Stimulated activated CD8-positive, alpha-beta memory T cell treated with anti-CD3 and anti-CD28 coated beads, Interleukin-7, amount 100 ng/mL, for 4 hours (primary cell): ENCODE measurements around the gene GNG8.

Experiments
- DNase-seq, 2 donors: peaks; one replicate each; pipeline ENCODE4 v3.0.0-alpha.2; 2020; ENCODE audit warnings: low read depth in 2 of 2

GNG8 gene

GRCh38 chr19:46635920-46636761 lies at the start of gene GNG8:
Gene GNG8, minus strand, starts transcription at chr19:46636202. Its CDS starts 1,520 bp downstream, at chr19:46634682.
- DNase-seq = no peak

- DNase-seq = no peak
These were observed 49.2 kb upstream of the GNG8 start for GRCh38 chr19:46685189-46685588.

- peak; percentile 17 to 25 for DNase-seq
These were observed 42.2 kb upstream of the GNG8 start for GRCh38 chr19:46678110-46678732.

- no peak for DNase-seq
These were observed 38.6 kb upstream of the GNG8 start for GRCh38 chr19:46674416-46675178.

GRCh38 chr19:46670813-46671212 lies 34.8 kb upstream of the GNG8 start:
- no peak for DNase-seq

- no peak for DNase-seq
These were observed 32.7 kb upstream of the GNG8 start for GRCh38 chr19:46668662-46669061.

- no peak for DNase-seq
These were observed 29.1 kb upstream of the GNG8 start for GRCh38 chr19:46665072-46665471.

GRCh38 chr19:46661735-46662592 lies 26.0 kb upstream of the GNG8 start:
- DNase-seq = peak; percentile 61 to 63

- DNase-seq = peak; percentile 99 to 100
These were observed 25.2 kb upstream of the GNG8 start, which contains the start of gene DACT3 for GRCh38 chr19:46661020-46661731. Gene DACT3, minus strand, starts transcription at chr19:46661182. Its CDS starts 118 bp downstream, at chr19:46661064.

GRCh38 chr19:46660551-46661019 lies 24.6 kb upstream of the GNG8 start:
- no peak for DNase-seq

GRCh38 chr19:46660008-46660517 lies 24.1 kb upstream of the GNG8 start:
- DNase-seq = no peak

- no peak for DNase-seq
These were observed 23.4 kb upstream of the GNG8 start for GRCh38 chr19:46659151-46660007.

- no peak for DNase-seq
These were observed 20.5 kb upstream of the GNG8 start for GRCh38 chr19:46656541-46656940.

- no peak for DNase-seq
These were observed 18.7 kb upstream of the GNG8 start for GRCh38 chr19:46654621-46655152.

GRCh38 chr19:46650445-46650844 lies 14.4 kb upstream of the GNG8 start:
- DNase-seq = no peak

- DNase-seq = no peak
These were observed 13.3 kb upstream of the GNG8 start for GRCh38 chr19:46648961-46649960.

GRCh38 chr19:46648060-46648960 lies 12.3 kb upstream of the GNG8 start:
- no peak for DNase-seq
